ENCODE measurements around the gene ONECUT2.

GRCh38 chr18:57475903-57476302 is 40.7 kb downstream of the ONECUT2 start:
- TF ChIP-seq TAF1 (conservative IDR thresholded peaks at IDR 0.05): no peak
- no peak for TF ChIP-seq CTCF (IDR thresholded peaks at IDR 0.05; ENCODE audit: low read depth, low read length, missing input control)
- TF ChIP-seq GABPA (IDR thresholded peaks at IDR 0.05 in 1 of 2, conservative IDR thresholded peaks at IDR 0.05 in 1 of 2): no peak
